ENCODE measurements around the gene GCLC.

The GCLC gene

DNA sequence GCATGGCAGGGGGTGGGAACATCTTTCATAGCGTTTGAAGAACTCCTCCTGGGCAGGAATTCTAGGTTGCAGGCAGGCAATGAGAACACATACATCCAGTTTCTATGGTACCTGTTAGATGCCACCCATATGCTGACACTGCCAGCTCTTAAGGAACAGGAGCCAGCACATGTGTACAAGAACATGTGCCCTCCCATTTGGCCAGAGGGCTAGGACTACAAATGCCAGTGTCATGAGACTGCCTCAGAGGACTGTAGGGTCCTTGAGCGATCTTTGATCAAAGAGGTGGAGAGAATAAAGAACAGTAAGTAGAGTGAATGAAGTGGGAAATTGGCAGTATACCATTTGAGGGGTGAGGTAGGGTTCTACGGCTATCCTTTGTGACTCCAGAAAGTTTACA lies 45.8 kb downstream of the GCLC start:
- Histone ChIP-seq H3K4me1 (ENCODE audit: insufficient read depth, low read length) (peaks cover 6% of the 10 kb centered on the region; the same call in 1 of the 2 replicates), H3K36me3 (ENCODE audit: insufficient read depth, low read length) (peaks cover 9% of the 10 kb centered on the region), H3K9me3 (ENCODE audit: control insufficient read depth, insufficient read depth, low read length) (no peaks in the 10 kb centered on the region), H3K9ac (ENCODE audit: low read depth, low read length) (no peak overlapping the region)

DNA sequence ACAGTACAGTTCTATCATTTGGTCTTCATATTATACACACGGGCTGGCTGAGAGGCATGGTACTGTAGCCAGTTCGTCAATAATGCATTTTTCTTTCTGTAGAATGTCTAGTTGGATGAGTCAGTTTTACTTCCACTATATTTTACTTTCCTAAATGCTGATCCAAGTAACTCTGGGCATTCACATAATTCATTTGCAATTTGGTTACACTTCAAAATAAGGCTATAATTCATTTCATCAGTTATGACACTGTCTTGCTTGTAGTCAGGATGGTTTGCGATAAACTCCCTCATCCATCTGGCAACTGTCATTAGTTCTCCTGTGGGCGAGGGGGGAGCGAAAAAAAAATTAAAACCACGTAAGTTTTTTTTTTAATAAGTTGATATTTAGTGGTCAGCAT lies 46.3 kb downstream of the GCLC start:
- H3K9ac ChIP-seq (ENCODE audit: low read depth, low read length): no peak overlapping the region
- peaks cover 9% of the 10 kb centered on the region for H3K36me3 ChIP-seq (ENCODE audit: insufficient read depth, low read length)
- H3K4me1 ChIP-seq (ENCODE audit: insufficient read depth, low read length): peaks cover 6% of the 10 kb centered on the region; the same call in 1 of the 2 replicates
- H3K9me3 ChIP-seq (ENCODE audit: control insufficient read depth, insufficient read depth, low read length): no peaks in the 10 kb centered on the region

DNA sequence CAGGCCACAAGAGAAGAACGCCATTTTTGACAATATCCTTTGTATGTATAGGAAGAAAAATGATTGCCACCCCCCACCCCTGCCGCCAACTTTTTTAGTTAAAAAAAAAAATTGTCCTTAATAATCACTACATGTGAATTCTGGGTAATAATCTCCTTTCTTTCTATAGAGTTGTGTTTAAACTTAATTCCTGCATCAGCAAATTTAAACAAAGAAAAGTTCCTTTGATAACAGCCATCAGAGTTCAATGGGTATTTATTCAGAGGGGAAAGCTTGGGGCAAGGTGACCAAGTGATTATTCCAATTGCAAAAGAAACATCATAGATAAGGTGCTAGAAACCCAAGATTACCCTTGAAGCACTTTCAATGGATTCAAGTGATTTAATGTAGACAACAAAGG lies 47.0 kb downstream of the GCLC start:
- H3K9me3 ChIP-seq (ENCODE audit: control insufficient read depth, insufficient read depth, low read length): no peaks in the 10 kb centered on the region
- H3K36me3 ChIP-seq (ENCODE audit: insufficient read depth, low read length): peaks cover 9% of the 10 kb centered on the region
- H3K4me1 ChIP-seq (ENCODE audit: insufficient read depth, low read length): peaks cover 6% of the 10 kb centered on the region; the same call in 1 of the 2 replicates
- H3K9ac ChIP-seq (ENCODE audit: low read depth, low read length): no peak overlapping the region

DNA sequence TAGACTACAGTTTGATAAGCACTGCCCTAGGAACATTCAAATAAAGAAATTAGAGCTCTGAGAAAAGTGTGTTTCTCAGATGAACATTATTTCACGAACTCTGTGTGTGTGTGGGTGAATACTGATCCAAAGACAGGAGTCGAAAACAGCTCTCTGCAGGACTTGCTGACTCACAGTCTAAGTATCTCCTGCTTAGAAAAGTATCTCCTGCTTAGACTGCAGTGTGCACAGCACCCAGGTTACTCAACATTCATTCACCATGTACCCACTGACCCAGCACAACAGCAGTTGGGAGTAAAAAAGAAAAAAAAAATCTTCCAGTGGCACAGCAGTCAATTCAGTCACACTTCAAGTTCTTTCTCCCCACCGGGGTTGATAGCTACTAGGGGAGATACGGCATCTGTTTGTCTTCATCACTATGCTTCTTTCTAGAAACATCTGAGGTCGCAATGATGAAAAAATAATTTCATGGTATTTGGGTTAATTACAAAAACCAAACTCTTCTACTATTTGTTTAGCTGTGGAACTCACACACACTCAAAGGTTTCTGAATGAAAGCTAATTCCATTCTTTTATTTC lies 48.0 kb downstream of the GCLC start:
- H3K9ac ChIP-seq (ENCODE audit: low read depth, low read length): no peak overlapping the region
- H3K36me3 ChIP-seq (ENCODE audit: insufficient read depth, low read length): peaks cover 9% of the 10 kb centered on the region
- H3K9me3 ChIP-seq (ENCODE audit: control insufficient read depth, insufficient read depth, low read length): no peaks in the 10 kb centered on the region
- H3K4me1 ChIP-seq (ENCODE audit: insufficient read depth, low read length): peaks cover 6% of the 10 kb centered on the region; the same call in 1 of the 2 replicates

DNA sequence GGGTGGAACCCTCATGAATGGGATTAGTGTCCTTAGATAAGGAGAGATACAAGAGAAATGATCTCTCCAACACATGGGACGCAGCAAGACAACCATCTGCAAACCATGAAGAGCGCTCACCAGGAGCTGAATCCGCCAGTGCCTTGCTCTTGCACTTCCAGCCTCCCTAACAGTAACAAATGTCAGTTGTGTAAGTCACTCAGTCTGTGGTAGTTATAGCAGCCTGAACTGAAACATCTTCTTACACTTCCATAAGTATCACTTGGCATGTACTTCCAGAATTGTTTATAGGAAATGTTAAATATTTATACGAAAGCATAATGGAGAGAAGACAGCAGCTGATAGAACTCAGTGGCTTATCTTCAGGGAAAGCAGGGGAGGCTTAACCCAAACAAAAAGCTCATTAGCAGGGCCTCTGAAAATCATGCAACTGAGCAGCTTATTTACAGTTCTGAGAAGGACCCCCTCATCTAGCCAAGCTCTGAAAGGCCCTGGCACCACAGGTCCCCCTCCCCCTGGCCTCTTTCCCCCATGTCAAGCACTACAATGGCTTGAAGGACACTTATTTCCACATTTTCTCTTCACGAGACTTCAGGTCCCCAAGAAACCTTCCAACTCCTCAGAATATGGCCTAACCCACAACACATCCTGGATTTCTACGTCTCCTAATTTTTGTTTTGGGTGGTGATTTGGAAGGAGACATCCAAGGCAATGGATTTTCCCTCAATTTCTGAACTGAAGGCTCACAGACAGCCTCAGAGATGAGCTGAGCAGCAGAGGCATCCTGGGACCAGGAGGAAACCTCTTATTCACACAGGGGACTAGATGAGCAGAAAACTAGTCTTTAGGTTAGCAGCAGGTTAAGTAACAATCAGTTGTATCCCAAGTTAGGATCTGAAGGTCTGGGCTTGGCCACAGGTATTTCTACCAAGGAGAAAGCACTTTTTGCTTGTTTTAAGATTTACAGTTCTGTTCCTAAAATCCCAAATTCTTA lies 49.1 kb downstream of the GCLC start:
- H3K9ac ChIP-seq (ENCODE audit: low read depth, low read length): no peak overlapping the region
- no peaks in the 10 kb centered on the region for H3K9me3 ChIP-seq (ENCODE audit: control insufficient read depth, insufficient read depth, low read length)
- peaks cover 9% of the 10 kb centered on the region for H3K36me3 ChIP-seq (ENCODE audit: insufficient read depth, low read length)
- peaks cover 6% of the 10 kb centered on the region; the same call in 1 of the 2 replicates for H3K4me1 ChIP-seq (ENCODE audit: insufficient read depth, low read length)

DNA sequence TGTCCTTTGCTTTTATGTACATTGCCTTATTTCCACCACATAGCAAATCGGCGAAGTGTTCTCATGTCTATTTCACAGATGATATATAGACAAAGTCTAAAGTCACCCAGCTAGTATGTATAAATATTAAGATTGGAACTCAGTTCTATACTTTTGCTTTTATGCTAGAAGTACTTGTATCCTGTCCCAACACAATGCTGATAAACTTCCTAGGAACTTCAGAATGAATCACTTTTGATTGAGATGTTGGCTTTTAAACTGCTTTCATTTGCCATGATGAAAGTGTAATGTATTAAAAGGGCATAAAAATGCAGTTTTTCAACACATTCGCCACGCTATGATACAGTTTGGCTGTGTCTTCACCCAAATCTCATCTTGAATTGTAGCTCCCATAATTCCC lies 50.8 kb downstream of the GCLC start:
- no peaks in the 10 kb centered on the region for H3K9me3 ChIP-seq (ENCODE audit: control insufficient read depth, insufficient read depth, low read length)
- no peak overlapping the region for H3K9ac ChIP-seq (ENCODE audit: low read depth, low read length)
- peaks cover 7% of the 10 kb centered on the region; the same call in 1 of the 2 replicates for H3K36me3 ChIP-seq (ENCODE audit: insufficient read depth, low read length)
- H3K4me1 ChIP-seq (ENCODE audit: insufficient read depth, low read length): peaks cover 6% of the 10 kb centered on the region; the same call in 1 of the 2 replicates

DNA sequence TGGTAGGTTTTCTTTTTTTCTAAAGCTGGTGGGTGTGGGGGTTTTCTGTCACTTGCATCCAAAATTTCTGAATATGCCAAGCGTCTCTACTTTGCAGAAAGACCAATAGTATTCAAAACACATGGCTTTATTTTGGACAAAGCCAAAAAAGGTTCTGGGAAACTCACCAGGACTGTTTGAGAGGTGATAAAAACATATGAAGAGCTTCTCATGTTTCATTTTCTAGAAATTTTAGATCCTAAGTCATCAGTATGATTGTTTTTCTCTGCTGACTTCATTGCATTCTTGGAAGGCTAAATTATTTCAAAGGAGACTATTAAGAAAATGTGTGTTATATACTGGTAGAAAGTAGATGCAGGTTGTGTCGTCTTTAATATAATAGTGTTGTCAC lies 51.3 kb downstream of the GCLC start:
- Histone ChIP-seq H3K9ac (ENCODE audit: low read depth, low read length) (no peak overlapping the region), H3K36me3 (ENCODE audit: insufficient read depth, low read length) (peaks cover 3% of the 10 kb centered on the region; the same call in 1 of the 2 replicates), H3K4me1 (ENCODE audit: insufficient read depth, low read length) (peaks cover 6% of the 10 kb centered on the region; the same call in 1 of the 2 replicates), H3K9me3 (ENCODE audit: control insufficient read depth, insufficient read depth, low read length) (no peaks in the 10 kb centered on the region)

DNA sequence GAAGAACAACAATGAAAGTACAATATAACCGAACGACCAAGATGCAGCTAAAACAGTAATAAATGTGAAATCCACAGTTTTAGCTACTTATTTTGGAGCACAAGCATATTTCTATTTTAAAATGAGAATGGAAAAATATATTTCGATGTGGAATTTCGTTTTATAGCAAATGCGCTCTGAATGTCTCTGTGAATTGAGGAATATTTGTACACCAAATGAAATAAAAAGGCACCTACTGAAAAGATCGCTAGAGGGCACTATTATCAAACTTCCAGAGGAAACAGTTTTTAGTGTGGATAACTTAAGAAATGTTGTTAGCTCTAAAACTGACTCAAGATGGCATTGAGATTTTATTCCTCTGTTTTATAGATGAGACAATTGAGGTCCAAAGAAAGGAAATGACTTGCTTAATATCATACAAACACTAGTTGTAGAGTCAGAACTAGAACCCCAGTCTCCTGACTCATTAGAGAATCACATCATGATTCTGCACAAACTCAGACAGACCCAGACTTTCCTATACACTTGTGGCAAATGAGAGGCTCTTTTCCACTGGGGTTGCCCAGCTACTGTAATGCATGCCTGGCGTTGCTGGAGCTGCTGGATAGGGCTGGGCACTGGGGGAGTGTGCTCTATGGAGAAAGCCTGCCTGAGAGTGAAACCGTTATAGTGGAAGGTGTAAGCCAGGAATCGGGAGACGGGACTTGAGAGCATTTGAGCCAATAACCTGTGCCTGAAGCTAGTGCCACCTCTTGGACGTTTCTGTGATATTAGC lies 51.9 kb downstream of the GCLC start:
- Histone ChIP-seq H3K9me3 (ENCODE audit: control insufficient read depth, insufficient read depth, low read length) (no peaks in the 10 kb centered on the region), H3K4me1 (ENCODE audit: insufficient read depth, low read length) (peaks cover 6% of the 10 kb centered on the region; the same call in 1 of the 2 replicates), H3K36me3 (ENCODE audit: insufficient read depth, low read length) (no peaks in the 10 kb centered on the region), H3K9ac (ENCODE audit: low read depth, low read length) (no peak overlapping the region)

DNA sequence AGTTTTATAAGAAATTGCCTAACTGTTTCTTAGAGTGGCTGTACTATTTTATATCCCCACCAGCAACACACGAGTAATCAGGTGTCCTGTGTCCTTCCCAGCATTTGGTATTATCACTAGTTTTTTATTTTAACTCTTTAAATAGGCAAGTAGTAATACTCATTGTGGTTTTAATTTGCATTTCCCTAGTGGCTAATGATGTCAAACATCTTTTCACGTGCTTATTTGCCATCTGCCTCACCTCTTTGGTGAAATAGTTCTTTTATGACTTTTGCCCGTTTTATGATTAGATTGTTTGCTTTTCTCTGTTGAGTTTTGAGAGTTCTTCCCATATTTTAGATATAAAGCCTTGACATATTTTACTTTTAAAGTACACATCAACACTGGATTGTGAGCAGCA lies 57.8 kb downstream of the GCLC start:
- H3K9me3 ChIP-seq (ENCODE audit: control insufficient read depth, insufficient read depth, low read length): no peaks in the 10 kb centered on the region
- H3K36me3 ChIP-seq (ENCODE audit: insufficient read depth, low read length): no peaks in the 10 kb centered on the region
- no peak overlapping the region for H3K9ac ChIP-seq (ENCODE audit: low read depth, low read length)
- H3K4me1 ChIP-seq (ENCODE audit: insufficient read depth, low read length): no peaks in the 10 kb centered on the region

DNA sequence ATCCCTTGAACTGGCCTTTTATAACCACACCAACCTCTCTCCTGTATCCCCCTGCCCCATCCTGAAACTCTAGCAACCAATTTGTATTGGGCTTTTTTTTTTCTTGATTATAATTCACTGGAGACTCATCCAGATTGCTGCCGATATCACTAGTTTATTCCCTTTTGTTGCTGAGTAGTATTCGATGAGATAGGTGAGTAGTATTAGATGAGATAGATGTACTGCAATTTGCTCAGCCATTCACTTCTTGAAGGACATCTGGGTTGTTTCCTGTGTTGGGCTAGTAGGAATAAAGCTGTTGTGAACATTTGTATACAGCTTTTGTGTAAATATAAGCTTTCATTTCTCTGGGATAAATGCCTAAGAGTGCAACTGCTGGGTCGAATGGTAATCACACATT lies 58.2 kb downstream of the GCLC start:
- Histone ChIP-seq H3K9me3 (ENCODE audit: control insufficient read depth, insufficient read depth, low read length) (no peaks in the 10 kb centered on the region), H3K36me3 (ENCODE audit: insufficient read depth, low read length) (no peaks in the 10 kb centered on the region), H3K9ac (ENCODE audit: low read depth, low read length) (no peak overlapping the region), H3K4me1 (ENCODE audit: insufficient read depth, low read length) (no peaks in the 10 kb centered on the region)

DNA sequence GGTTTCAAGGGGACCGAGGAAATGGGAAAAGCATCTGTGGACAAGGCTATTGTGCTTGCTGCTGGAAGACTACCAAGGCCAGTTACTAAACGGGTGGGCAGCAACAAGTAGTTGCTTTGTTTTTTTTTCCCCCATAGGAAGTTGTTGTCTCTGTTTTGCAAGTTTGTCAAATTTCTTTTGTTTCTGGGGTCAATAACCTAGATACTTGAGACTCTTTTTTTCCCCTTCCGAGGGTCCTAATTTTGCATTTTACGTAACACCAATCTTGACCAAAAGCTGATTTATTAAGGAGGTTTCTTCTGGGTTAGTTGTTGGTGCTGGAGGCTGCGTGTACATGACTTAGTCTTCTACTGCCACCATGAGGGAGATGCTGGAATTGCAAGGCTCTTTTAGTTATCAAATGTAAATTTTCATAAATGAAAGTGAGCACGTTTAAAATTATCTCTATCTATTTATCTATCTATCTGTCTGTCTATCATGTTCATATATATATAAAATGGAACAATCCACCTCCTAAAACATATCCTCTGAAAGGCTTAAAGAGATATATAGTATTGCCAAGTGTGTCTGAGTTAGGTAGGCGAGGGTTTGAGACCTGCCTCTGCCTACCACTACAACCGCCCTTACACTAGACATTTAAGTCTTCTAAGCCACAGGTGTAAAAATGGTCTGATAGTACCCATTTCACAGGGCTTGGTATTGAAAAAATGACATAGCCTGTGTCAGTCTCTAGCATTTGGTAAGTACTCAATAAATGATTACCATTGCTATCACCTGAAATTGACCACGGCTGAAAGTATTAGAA lies 60.2 kb downstream of the GCLC start:
- no peak overlapping the region for H3K9ac ChIP-seq (ENCODE audit: low read depth, low read length)
- no peaks in the 10 kb centered on the region for H3K36me3 ChIP-seq (ENCODE audit: insufficient read depth, low read length)
- no peaks in the 10 kb centered on the region for H3K4me1 ChIP-seq (ENCODE audit: insufficient read depth, low read length)
- no peaks in the 10 kb centered on the region for H3K9me3 ChIP-seq (ENCODE audit: control insufficient read depth, insufficient read depth, low read length)

DNA sequence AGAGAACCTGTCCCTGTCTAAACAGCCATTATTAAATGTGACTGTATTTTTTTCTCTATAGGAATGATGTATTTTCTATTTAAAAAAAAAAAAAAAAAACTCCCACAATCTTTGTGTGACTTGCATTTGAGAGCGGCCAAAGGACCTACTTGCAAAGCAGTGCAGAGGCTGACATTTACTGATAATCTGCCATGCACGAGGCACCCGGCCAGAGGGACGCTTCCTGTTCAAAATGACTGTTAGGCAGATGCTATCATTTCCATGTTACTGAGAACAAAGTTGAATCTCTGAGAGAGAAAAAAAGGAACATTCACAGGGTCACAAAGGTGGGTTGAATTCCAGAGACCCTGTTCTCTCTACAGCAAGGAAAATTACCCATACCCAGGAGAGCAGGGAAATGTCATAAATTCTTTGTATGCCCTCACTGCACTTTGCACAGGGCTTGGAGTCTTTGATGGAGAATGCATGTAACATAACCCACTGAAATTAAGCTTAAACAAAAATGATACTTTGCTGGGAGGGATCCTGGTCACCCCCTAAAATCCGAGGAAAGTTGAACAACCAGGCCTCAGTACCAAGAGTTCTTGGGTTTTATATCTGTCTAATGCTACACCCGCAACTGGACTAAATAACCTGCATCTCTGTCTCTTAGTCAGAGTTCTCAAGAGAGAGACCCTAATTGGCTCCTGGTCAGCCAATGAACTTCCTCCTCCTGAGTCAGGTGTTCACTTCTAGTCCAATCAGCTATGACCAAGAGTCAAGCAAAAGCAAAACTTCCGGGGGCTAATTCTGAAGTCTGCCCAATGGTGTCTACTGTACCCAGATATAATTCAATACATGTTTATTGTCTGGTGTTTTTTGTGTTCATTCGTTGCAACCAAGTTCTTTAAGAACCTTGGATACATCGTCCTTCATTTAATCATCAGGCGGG lies 61.2 kb downstream of the GCLC start:
- no peak overlapping the region for H3K9ac ChIP-seq (ENCODE audit: low read depth, low read length)
- H3K9me3 ChIP-seq (ENCODE audit: control insufficient read depth, insufficient read depth, low read length): no peaks in the 10 kb centered on the region
- H3K4me1 ChIP-seq (ENCODE audit: insufficient read depth, low read length): no peaks in the 10 kb centered on the region
- no peaks in the 10 kb centered on the region for H3K36me3 ChIP-seq (ENCODE audit: insufficient read depth, low read length)

DNA sequence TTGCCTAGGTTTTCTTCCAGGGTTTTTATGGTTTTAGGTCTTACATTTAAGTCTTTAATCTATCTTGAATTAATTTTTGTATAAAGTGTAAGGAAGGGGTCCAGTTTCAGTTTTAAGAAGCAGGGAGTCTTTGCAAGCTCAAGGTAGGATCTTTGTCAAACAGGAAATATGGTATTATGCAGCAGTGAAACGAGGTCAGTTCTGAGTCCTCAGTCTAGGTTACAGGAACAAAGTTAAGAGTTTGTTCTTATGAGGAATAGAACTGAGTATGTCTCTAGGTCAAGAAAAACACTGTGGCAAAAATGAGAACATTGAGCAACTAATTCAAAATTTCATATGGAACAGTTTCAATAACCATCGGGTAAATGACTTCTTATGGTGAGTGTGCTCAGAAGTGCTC lies 63.6 kb downstream of the GCLC start:
- Histone ChIP-seq H3K36me3 (ENCODE audit: insufficient read depth, low read length) (no peaks in the 10 kb centered on the region), H3K9me3 (ENCODE audit: control insufficient read depth, insufficient read depth, low read length) (no peaks in the 10 kb centered on the region), H3K4me1 (ENCODE audit: insufficient read depth, low read length) (no peaks in the 10 kb centered on the region), H3K9ac (ENCODE audit: low read depth, low read length) (no peak overlapping the region)
